ENCODE measurements around the gene NUP107. TPM values are rescaled to one million over a fixed set of nuclear protein-coding genes. Genes with fewer than 3 reads are reported as not detected.
"Not testable (repeated sequence)": the region's sequence is repeated elsewhere in the genome, so short reads cannot be mapped to it uniquely, and the experiment has no call there.

The NUP107 gene
- 119 and 125 TPM in 2 replicates for total RNA-seq (2022)
- percentile 84 among the genes with signal in this experiment for Bru-seq, nascent RNA
- percentile 86 among the genes with signal in this experiment for BruChase-seq, experiment 1, labeled RNA remaining after a 2-hour chase
- BruChase-seq, experiment 2, labeled RNA remaining after a 6-hour chase = percentile 91 among the genes with signal in this experiment
- long read RNA-seq, full-length matches to known transcripts = 61 of 100 reads
- long read RNA-seq, partial matches to known transcripts = 11 of 100 reads
- long read RNA-seq, other reads (novel, unspliced or antisense) = 28 of 100 reads

GRCh38 chr12:68686595-68687521 is at the start of gene NUP107:
TSS of gene NUP107 (plus strand) at chr12:68686978. CDS start at chr12:68687066, 88 bp downstream.
- peaks cover 9% of the 10 kb centered on the region; the same call in 1 of the 2 replicates for H3K4me1 ChIP-seq
- H3K27me3 ChIP-seq (replicated peaks; ENCODE audit: control insufficient read depth, insufficient read depth, low read length) = no peaks in the 10 kb centered on the region
- TF ChIP-seq, protein P1, sequence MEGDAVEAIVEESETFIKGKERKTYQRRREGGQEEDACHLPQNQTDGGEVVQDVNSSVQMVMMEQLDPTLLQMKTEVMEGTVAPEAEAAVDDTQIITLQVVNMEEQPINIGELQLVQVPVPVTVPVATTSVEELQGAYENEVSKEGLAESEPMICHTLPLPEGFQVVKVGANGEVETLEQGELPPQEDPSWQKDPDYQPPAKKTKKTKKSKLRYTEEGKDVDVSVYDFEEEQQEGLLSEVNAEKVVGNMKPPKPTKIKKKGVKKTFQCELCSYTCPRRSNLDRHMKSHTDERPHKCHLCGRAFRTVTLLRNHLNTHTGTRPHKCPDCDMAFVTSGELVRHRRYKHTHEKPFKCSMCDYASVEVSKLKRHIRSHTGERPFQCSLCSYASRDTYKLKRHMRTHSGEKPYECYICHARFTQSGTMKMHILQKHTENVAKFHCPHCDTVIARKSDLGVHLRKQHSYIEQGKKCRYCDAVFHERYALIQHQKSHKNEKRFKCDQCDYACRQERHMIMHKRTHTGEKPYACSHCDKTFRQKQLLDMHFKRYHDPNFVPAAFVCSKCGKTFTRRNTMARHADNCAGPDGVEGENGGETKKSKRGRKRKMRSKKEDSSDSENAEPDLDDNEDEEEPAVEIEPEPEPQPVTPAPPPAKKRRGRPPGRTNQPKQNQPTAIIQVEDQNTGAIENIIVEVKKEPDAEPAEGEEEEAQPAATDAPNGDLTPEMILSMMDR (IDR thresholded peaks at IDR 0.05; ENCODE audit: insufficient read depth in 1 of 2, low read depth in 1 of 2, low read length in 1 of 2, severe bottlenecking in 1 of 2, unreplicated experiment in 1 of 2) = no peak
- Mint-ChIP-seq H3K36me3 (ENCODE audit: insufficient read depth, unreplicated experiment) (peaks cover 16% of the 10 kb centered on the region), H3K4me1 (ENCODE audit: low read depth, unreplicated experiment) (peaks cover 12% of the 10 kb centered on the region), H3K27ac (ENCODE audit: unreplicated experiment) (peak within 1 kb of the TSS; percentile 92), H3K9me3 (ENCODE audit: unreplicated experiment) (no peaks in the 10 kb centered on the region), H3K27me3 (ENCODE audit: insufficient read depth, unreplicated experiment) (no peaks in the 10 kb centered on the region), H3K4me3 (ENCODE audit: unreplicated experiment) (peak within 1 kb of the TSS; percentile 91)
- POLR2A ChIA-PET = interaction anchor here (1.5 kb wide), 1 partner anchor 76 kb away, joined by 4 read pairs; the partner anchor contains the start of gene RAP1B
- CTCF ChIA-PET = no interaction called here
- BruUV-seq (replicated peaks) = TSS peak; percentile 63
- intact Hi-C loops (cut with micrococcal nuclease; ENCODE audit: unreplicated experiment) = loop anchor here (1.0 to 10.0 kb wide), 4 partner anchors 77 to 354 kb away; partner anchors contain the start of genes MDM1 and RAP1B
- DNase-seq = peak; percentile 99
- H3K4me3 ChIP-seq (ENCODE audit: low read depth, low read length) = peak within 1 kb of the TSS; percentile 88
- no peaks in the 10 kb centered on the region for H3K9me3 ChIP-seq
- no peaks in the 10 kb centered on the region for H3K36me3 ChIP-seq (ENCODE audit: control insufficient read depth, insufficient read depth, low read length)

- CTCF ChIA-PET = interaction anchor here (0.6 kb wide), 1 partner anchor 597 kb away, joined by 5 read pairs; no protein-coding TSS in a partner anchor
- BruUV-seq (replicated peaks) = not testable (repeated sequence)
- H3K4me1 ChIP-seq = peaks cover 42% of the 10 kb centered on the region
Observed at GRCh38 chr12:68637439-68637838, 49.3 kb upstream of the NUP107 start.

GRCh38 chr12:68638171-68638570 is 48.6 kb upstream of the NUP107 start:
- H3K4me1 Mint-ChIP-seq (ENCODE audit: low read depth, unreplicated experiment) = peaks cover 32% of the 10 kb centered on the region
- ChIA-PET POLR2A (no interaction called here), CTCF (interaction anchor here (0.6 kb wide), 1 partner anchor 598 kb away, joined by 5 read pairs; no protein-coding TSS in a partner anchor)

More at GRCh38 chr12:68637439-68637838, 49.3 kb upstream of the NUP107 start:
- H3K9me3 ChIP-seq; intact Hi-C loops (cut with micrococcal nuclease; ENCODE audit: unreplicated experiment); DNase-seq; POLR2A ChIA-PET; H3K27me3 ChIP-seq (replicated peaks; ENCODE audit: control insufficient read depth, insufficient read depth, low read length); H3K9me3 Mint-ChIP-seq (ENCODE audit: unreplicated experiment); H3K4me3 Mint-ChIP-seq (ENCODE audit: unreplicated experiment); H3K4me3 ChIP-seq (ENCODE audit: low read depth, low read length); H3K36me3 ChIP-seq (ENCODE audit: control insufficient read depth, insufficient read depth, low read length); H3K27ac Mint-ChIP-seq (ENCODE audit: unreplicated experiment); H3K27me3 Mint-ChIP-seq (ENCODE audit: insufficient read depth, unreplicated experiment): not testable (repeated sequence)
- peaks cover 31% of the 10 kb centered on the region for H3K4me1 Mint-ChIP-seq (ENCODE audit: low read depth, unreplicated experiment)
- peaks cover 38% of the 10 kb centered on the region for H3K36me3 Mint-ChIP-seq (ENCODE audit: insufficient read depth, unreplicated experiment)

More at GRCh38 chr12:68638171-68638570, 48.6 kb upstream of the NUP107 start:
- Histone ChIP-seq H3K4me3 (ENCODE audit: low read depth, low read length) (no peak overlapping the region), H3K27me3 (replicated peaks; ENCODE audit: control insufficient read depth, insufficient read depth, low read length) (no peaks in the 10 kb centered on the region), H3K4me1 (peaks cover 42% of the 10 kb centered on the region), H3K9me3 (no peaks in the 10 kb centered on the region), H3K36me3 (ENCODE audit: control insufficient read depth, insufficient read depth, low read length) (no peaks in the 10 kb centered on the region)
- TF ChIP-seq, protein P1 (IDR thresholded peaks at IDR 0.05; ENCODE audit: insufficient read depth in 1 of 2, low read depth in 1 of 2, low read length in 1 of 2, severe bottlenecking in 1 of 2, unreplicated experiment in 1 of 2) = no peak
- Mint-ChIP-seq H3K27me3 (ENCODE audit: insufficient read depth, unreplicated experiment) (no peaks in the 10 kb centered on the region), H3K27ac (ENCODE audit: unreplicated experiment) (no peak overlapping the region), H3K36me3 (ENCODE audit: insufficient read depth, unreplicated experiment) (peaks cover 38% of the 10 kb centered on the region), H3K4me3 (ENCODE audit: unreplicated experiment) (no peak overlapping the region), H3K9me3 (ENCODE audit: unreplicated experiment) (no peaks in the 10 kb centered on the region)
- intact Hi-C loops (cut with micrococcal nuclease; ENCODE audit: unreplicated experiment) = no loop called here
- no peak for DNase-seq
- no TSS peak for BruUV-seq (replicated peaks)
